HG03039 (cell line): Measurements from ENCODE around the gene GUCY2F.

Experiments
- ATAC-seq: cut with Tn5 transposase; IDR thresholded peaks from one replicate; pipeline ENCODE4 v1.9.1; 2021; ENCODE audit warnings: mild to moderate bottlenecking, moderate library complexity; ENCODE audit not compliant: unreplicated experiment

The GUCY2F gene

GRCh38 chrX:109481986-109482385 lies at the start of gene GUCY2F:
Gene GUCY2F (minus strand): TSS chrX:109482086. CDS start chrX:109475936, 6,150 bp downstream.
- ATAC-seq, result no peak

GRCh38 chrX:109519001-109519400 lies 37.1 kb upstream of the GUCY2F start:
- no peak for ATAC-seq

GRCh38 chrX:109511113-109511512 lies 29.2 kb upstream of the GUCY2F start:
- ATAC-seq, result no peak

- no peak for ATAC-seq
Observed at GRCh38 chrX:109508915-109509314, 27.0 kb upstream of the GUCY2F start.

GRCh38 chrX:109501176-109501575 lies 19.3 kb upstream of the GUCY2F start:
- no peak for ATAC-seq

- no peak for ATAC-seq
Observed at GRCh38 chrX:109498434-109498833, 16.5 kb upstream of the GUCY2F start.

- ATAC-seq, result no peak
Observed at GRCh38 chrX:109489174-109489573, 7.3 kb upstream of the GUCY2F start.

- no peak for ATAC-seq
Observed at GRCh38 chrX:109487640-109488039, 5.8 kb upstream of the GUCY2F start.

GRCh38 chrX:109485470-109486340 lies 3.8 kb upstream of the GUCY2F start:
- peak; percentile 54 for ATAC-seq

GRCh38 chrX:109484886-109485285 lies 3.0 kb upstream of the GUCY2F start:
- no peak for ATAC-seq

- ATAC-seq, result no peak
Observed at GRCh38 chrX:109475174-109475891, 6.6 kb downstream of the GUCY2F start.

- ATAC-seq, result no peak
Observed at GRCh38 chrX:109472939-109473735, 8.7 kb downstream of the GUCY2F start.

GRCh38 chrX:109464231-109464630 lies 17.7 kb downstream of the GUCY2F start:
- no peak for ATAC-seq

GRCh38 chrX:109463784-109464183 lies 18.1 kb downstream of the GUCY2F start:
- no peak for ATAC-seq

- ATAC-seq, result no peak
Observed at GRCh38 chrX:109448282-109448938, 33.5 kb downstream of the GUCY2F start.

- ATAC-seq, result no peak
Observed at GRCh38 chrX:109441266-109441665, 40.6 kb downstream of the GUCY2F start.

- ATAC-seq, result peak; percentile 61
Observed at GRCh38 chrX:109440475-109440874, 41.4 kb downstream of the GUCY2F start.

- ATAC-seq, result no peak
Observed at GRCh38 chrX:109409181-109409580, 72.7 kb downstream of the GUCY2F start.

- no peak for ATAC-seq
Observed at GRCh38 chrX:109403922-109404321, 78.0 kb downstream of the GUCY2F start.

- ATAC-seq, result no peak
Observed at GRCh38 chrX:109399831-109400230, 82.1 kb downstream of the GUCY2F start.

GRCh38 chrX:109398833-109399232 lies 83.1 kb downstream of the GUCY2F start:
- no peak for ATAC-seq
